ENCODE measurements around the gene GRM7.

DNA sequence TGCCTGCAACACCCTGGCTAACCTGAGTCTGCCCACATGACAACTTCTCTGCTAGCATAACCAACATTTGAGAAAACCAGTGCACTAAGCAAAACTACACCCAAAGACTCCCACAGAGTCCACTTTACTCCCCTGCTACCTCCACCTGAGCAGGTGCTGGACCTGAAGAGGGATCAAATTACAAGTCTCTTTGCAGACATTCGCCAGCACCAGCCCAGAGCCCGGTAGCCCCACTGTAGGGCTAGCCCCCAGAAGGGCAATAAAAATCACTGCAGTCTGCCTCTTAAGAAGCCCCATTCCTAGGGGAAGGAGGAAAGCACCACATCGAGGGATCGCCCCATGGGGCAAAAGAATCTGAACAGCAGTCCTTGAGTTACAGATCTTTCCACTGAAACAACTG is 472.2 kb downstream of the GRM7 start:
- TF ChIP-seq GATA2 (IDR thresholded peaks at IDR 0.05; ENCODE audit: low read depth, low read length) (no peak), GATA3 (IDR thresholded peaks at IDR 0.05; ENCODE audit: low read depth, low read length) (no peak)

Data from SH-SY5Y (cell line).